WI38 (cell line): Measurements from ENCODE around the gene CALML3.
"Not testable (repeated sequence)": the region's sequence is repeated elsewhere in the genome, so short reads cannot be mapped to it uniquely, and the experiment has no call there.

ENCODE experiments used
- H3K4me3 ChIP-seq: 2 replicates; pipeline ENCODE4 v1.5.1; 2011; ENCODE audit warnings: low read depth, mild to moderate bottlenecking, control low read depth, low read length
- TF ChIP-seq, protein P1 (sequence below): IDR thresholded peaks from 2 replicates; pipeline ENCODE4 v1.5.1; 2012; ENCODE audit warnings: low read depth, mild to moderate bottlenecking, control low read depth, low read length

The CALML3 gene

DNA sequence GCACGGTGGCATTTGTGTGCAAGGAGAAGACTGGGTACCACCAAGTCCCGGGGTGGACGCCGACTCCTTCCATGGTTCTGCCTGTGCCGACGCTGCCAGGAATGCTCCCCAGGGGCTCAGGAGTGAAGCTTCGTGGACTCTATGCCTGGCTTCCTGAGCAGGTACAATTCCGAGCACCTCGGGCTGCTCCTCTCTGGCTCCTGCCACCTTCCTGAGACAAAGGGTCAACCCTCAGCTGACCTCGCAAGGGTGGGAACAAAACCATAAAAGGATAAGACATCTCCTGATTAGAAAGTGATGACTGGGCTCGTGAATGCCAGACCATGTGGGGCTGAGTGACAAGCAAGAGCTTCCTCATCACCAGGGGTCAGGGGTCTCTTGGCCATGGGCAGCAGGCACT, 31.8 kb downstream of the CALML3 start:
- TF ChIP-seq, protein P1, sequence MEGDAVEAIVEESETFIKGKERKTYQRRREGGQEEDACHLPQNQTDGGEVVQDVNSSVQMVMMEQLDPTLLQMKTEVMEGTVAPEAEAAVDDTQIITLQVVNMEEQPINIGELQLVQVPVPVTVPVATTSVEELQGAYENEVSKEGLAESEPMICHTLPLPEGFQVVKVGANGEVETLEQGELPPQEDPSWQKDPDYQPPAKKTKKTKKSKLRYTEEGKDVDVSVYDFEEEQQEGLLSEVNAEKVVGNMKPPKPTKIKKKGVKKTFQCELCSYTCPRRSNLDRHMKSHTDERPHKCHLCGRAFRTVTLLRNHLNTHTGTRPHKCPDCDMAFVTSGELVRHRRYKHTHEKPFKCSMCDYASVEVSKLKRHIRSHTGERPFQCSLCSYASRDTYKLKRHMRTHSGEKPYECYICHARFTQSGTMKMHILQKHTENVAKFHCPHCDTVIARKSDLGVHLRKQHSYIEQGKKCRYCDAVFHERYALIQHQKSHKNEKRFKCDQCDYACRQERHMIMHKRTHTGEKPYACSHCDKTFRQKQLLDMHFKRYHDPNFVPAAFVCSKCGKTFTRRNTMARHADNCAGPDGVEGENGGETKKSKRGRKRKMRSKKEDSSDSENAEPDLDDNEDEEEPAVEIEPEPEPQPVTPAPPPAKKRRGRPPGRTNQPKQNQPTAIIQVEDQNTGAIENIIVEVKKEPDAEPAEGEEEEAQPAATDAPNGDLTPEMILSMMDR = no peak

DNA sequence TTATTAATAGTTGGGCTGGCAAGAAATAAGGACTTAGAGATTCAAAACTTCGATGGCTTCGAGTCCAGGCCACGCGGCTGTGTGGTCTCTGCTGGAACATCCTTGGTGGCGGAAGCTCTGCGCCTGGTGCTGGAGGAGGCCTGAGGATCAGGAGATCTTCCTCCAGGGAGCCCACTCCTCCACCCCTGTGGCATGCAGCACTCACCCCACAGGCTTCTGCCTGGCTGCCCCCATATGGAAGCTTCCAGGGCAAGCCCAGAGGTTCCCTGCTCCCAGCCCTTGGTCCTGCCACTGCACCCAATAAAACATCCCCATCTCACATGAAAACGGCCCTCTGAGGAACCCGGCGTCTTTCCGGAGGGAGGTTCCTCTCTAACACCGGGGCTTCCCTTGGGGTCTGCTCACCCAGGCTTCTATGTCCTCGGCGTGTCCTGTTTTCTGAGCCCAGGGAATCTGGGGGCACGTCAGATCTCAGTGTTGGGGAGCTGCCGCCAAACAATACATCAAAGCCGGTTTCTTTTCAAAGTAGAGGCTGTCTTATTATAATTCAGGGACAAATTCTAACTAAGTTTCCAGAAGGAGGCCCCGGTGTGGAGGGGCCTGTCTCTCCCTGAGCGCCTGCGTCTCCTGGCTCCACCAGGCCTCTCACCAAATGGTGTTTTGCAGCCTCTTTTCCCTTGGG, 32.4 kb downstream of the CALML3 start:
- TF ChIP-seq, protein P1 = no peak
- no peak overlapping the region for H3K4me3 ChIP-seq

More for the DNA sequence above, 31.8 kb downstream of the CALML3 start:
- no peak overlapping the region for H3K4me3 ChIP-seq

DNA sequence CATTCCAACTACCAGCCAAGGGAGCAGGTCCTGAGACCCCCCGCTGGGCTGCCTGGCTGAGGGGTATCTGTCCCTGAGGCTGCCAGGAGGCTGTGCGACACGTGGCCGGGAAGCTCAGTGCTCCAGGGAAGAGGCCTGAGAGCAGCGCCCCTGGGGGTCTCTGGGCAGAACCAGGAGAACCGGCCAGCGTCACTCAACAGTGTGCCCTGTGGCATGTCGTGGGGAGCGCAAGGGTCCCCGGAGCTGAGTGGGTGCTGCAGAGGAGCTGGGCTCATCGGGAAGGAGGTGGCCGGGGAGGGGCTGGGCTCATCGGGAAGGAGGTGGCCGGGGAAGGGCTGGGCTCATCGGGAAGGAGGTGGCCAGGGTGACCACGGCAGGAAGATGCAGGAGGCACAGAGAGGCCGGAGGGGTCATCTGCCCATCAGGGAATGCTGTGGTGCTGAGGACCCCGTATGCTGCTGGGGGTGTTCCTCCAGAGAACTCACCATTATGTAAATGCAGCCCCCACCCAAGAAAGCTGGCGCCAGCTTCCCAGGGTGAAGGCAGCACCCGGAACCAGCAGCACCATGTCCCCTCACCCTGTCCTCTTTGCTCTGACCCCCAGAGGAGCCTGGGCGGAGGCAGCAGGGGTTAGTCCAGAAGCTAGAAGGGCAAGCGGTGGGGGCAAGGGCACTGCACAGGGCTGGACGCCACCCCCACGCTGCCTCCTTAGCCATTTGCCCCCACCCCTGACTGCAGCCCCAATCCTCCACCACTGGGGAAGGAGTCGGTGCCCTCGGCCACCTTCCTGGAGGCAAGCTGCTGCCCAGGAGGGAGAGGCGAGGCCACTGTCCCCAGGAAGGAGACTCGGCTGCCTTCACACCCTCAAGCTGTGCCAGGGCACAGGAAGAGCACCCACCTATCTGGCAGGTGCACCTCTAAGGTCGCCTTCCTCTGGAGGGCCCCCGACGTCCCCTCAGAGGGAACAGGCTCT, 33.3 kb downstream of the CALML3 start:
- TF ChIP-seq, protein P1 = no peak
- H3K4me3 ChIP-seq = no peak overlapping the region

DNA sequence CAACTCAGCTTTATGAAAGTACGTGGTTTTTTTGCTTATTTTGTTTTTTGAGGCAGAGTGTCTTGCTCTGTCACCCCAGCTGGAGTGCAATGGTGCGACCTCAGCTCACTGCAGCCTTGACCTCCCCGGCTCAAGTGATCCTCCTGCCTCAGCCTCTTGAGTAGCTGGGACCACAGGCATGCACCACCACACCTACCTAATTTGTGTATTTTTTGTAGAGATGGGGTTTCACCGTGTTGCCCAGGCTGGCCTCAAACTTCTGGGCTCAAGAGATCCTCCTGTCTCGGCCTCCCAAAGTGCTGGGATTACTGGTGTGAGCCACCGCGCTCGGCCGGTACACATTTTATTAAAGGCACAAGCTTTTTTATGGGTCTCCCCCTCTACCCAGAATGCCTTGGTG, 34.3 kb downstream of the CALML3 start:
- not testable (repeated sequence) for H3K4me3 ChIP-seq

DNA sequence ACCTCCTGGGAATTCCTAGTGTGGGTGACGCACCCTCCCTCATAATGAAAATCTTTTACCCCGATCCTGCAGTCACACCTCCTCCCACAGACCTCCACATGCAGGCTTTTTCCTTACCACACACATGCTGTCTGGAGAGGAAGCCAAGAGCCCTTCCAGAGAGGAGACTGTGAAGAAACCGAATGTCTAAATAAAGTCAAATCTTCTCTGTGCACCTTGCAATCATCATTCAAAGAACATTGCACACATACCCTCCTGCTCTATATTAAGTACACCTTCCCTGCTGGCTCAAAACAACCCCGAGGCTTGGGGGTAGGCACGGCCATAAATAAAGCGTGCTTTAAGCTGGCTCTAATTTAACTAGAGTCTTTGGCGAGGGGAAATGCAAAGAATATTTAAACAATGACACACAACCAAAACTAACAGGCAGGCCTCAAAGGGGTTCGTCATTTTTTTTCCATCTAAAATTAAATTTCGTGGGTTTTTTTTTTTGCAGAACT, 34.9 kb downstream of the CALML3 start:
- TF ChIP-seq, protein P1 = no peak

DNA sequence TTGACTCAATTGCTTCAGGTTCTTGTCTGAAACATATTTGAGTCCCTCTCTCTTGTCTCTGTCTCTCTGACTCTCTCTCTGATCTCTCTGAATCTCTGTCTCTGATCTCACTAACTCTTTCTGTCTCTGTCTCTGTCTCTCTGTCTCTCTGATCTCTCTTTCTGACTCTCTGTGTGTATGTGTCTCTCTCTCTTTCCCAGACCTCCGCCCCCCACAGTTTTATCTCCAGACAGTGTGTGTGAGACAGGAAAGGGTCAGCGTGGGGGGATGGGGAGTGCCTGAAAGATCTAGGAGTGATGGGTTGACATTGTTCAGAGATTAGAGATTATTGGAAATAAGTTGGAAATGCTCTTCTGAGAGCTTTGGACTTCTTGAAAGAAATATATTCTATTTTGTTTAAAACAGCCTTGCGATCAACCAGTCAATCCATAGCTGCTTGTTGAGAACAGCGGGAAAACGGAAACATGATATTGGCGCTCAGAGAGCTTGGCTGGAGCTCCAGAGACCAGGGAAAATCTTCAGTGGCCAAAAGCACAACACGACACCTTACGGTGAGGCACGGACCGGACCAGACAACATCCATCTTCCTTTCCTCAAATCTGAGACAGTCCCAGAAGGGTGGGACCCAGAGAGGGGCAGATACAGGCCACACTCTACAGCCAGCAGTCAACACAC, 35.5 kb downstream of the CALML3 start:
- TF ChIP-seq, protein P1 = no peak
- H3K4me3 ChIP-seq = no peak overlapping the region

More for the DNA sequence above, 34.9 kb downstream of the CALML3 start:
- H3K4me3 ChIP-seq = peak overlapping the region; percentile 3; the same call in 1 of the 2 replicates

DNA sequence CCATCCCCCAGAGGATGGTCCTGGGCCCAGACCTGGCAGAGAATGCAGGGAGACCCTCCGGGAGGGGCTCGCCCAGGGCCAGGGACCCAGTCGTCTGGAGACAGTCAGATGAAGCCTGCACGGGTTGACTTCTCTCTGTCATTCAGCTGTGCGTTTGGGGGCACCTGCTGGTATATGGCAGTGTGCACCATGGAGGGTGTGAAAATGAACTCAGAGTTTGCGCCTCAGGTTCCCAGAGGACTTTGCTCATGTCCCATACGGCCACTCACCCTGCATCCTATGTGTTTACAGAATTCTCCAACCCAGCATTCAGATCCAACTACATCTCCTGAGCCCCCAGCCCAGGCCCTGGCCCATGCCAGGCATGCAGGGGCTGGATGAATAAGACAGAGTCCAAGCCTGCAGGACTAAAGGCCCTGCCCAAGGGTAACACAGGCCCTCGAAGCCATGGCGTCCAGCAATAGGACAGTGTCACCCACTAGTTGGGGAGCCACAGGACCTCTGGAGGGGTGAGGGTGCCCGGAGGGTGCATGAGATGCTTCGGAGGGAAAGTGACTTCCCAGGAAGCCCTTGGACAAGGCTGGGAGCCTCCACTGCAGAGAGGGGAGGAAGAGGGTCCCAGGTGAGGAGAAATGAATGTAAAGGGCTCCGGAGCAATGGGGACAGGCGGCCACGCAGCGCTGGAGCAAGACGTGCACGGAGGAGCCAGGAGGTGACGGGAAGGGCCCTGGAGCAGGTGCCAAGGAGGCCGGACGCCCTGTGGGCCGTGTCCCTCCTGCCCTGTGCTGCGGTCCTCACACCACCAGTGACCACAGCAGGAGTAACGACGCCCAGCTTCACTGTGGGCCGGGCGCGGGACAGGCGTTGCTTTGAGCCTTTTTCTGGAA, 36.3 kb downstream of the CALML3 start:
- H3K4me3 ChIP-seq = no peak overlapping the region
- TF ChIP-seq, protein P1 = no peak
